Prostate gland (tissue), 2 donors: ENCODE measurements around the gene LSAMP.

Experiments
- CTCF ChIP-seq, 4 experiments: fragments of 200-600 bp in 2 of 4; fragments of 450-650 bp in 2 of 4; sonication (generic) in 2 of 4; IDR thresholded peaks; 1 replicate in 3 of 4; 2 replicates in 1 of 4; pipeline ENCODE4 v1.5.1; 2016 to 2019; ENCODE audit warnings: antibody characterized with exemption in 4 of 4, mild to moderate bottlenecking in 2 of 4, moderate library complexity in 2 of 4
- POLR2A ChIP-seq: fragments of 450-650 bp; IDR thresholded peaks from one replicate; pipeline ENCODE4 v1.6.1; 2016; ENCODE audit warnings: antibody characterized with exemption, mild to moderate bottlenecking
- POLR2AphosphoS5 ChIP-seq: sonication (generic); formaldehyde crosslinking; IDR thresholded peaks from one replicate; pipeline ENCODE4 v1.6.1; 2017; ENCODE audit warnings: antibody characterized with exemption

GRCh38 chr3:116444115-116444747 lies 1.1 kb downstream of the LSAMP start:
- TF ChIP-seq POLR2A = no peak
- TF ChIP-seq CTCF (IDR thresholded peaks at IDR 0.05) = no peak
- no peak for TF ChIP-seq POLR2AphosphoS5
